H9 (cell line): Measurements from ENCODE around the gene ATXN7L3. TPM values are rescaled to one million over a fixed set of nuclear protein-coding genes. Genes with fewer than 3 reads are reported as not detected.

ENCODE experiments used
- DNase-seq: peaks from one replicate; pipeline ENCODE4 v3.0.0-alpha.2; 2017
- H2AFZ ChIP-seq: one replicate; pipeline ENCODE4 v1.6.1; 2013; ENCODE audit warnings: mild to moderate bottlenecking, low read length, control low read depth, moderate library complexity
- H2AK5ac ChIP-seq: 2 replicates; pipeline ENCODE4 v1.6.1; 2013; ENCODE audit warnings: low read length, control low read depth, mixed read lengths; ENCODE audit not compliant: insufficient read length
- H2BK120ac ChIP-seq: one replicate; pipeline ENCODE4 v1.6.1; 2013; ENCODE audit warnings: low read depth, mild to moderate bottlenecking, low read length, control low read depth, inconsistent platforms; ENCODE audit not compliant: poor library complexity, severe bottlenecking
- H2BK12ac ChIP-seq: 2 replicates; pipeline ENCODE4 v1.6.1; 2013; ENCODE audit warnings: low read length, control low read depth, mixed read lengths, low read depth; ENCODE audit not compliant: insufficient read length
- H2BK15ac ChIP-seq: 2 replicates; pipeline ENCODE4 v1.6.1; 2013; ENCODE audit warnings: low read depth, low read length, control low read depth
- H2BK20ac ChIP-seq: one replicate; pipeline ENCODE4 v1.6.1; 2013; ENCODE audit warnings: low read depth, mild to moderate bottlenecking, low read length, control low read depth, inconsistent platforms; ENCODE audit not compliant: poor library complexity, severe bottlenecking
- H2BK5ac ChIP-seq: 2 replicates; pipeline ENCODE4 v1.6.1; 2013; ENCODE audit warnings: low read length, control low read depth, mixed read lengths; ENCODE audit not compliant: insufficient read length
- H3K14ac ChIP-seq: 2 replicates; pipeline ENCODE4 v1.6.1; 2013; ENCODE audit warnings: low read length, control low read depth; ENCODE audit not compliant: insufficient read depth
- H3K18ac ChIP-seq: 2 replicates; pipeline ENCODE4 v1.6.1; 2013; ENCODE audit warnings: low read depth, mild to moderate bottlenecking, mixed read lengths, low read length, control low read depth; ENCODE audit not compliant: insufficient read length
- H3K23ac ChIP-seq: 2 replicates; pipeline ENCODE4 v1.6.1; 2013; ENCODE audit warnings: low read length, control low read depth, mixed read lengths, low read depth; ENCODE audit not compliant: insufficient read length
- H3K23me2 ChIP-seq: 2 replicates; pipeline ENCODE4 v1.6.1; 2013; ENCODE audit warnings: low read depth, mild to moderate bottlenecking, mixed read lengths, low read length, control low read depth; ENCODE audit not compliant: insufficient read length, poor library complexity, severe bottlenecking
- H3K27ac ChIP-seq: 2 replicates; pipeline ENCODE4 v1.5.1; 2013; ENCODE audit warnings: low read length, control low read depth, mixed read lengths, low read depth; ENCODE audit not compliant: insufficient read length
- H3K27me3 ChIP-seq: 2 replicates; pipeline ENCODE4 v1.6.1; 2013; ENCODE audit warnings: low read length, control low read depth, inconsistent platforms; ENCODE audit not compliant: insufficient read depth
- H3K4ac ChIP-seq: 2 replicates; pipeline ENCODE4 v1.6.1; 2013; ENCODE audit warnings: low read depth, mild to moderate bottlenecking, control low read depth, inconsistent platforms, low read length, moderate library complexity
- H3K4me1 ChIP-seq: 2 replicates; pipeline ENCODE4 v1.6.1; 2013; ENCODE audit warnings: low read length, control low read depth, inconsistent platforms; ENCODE audit not compliant: insufficient read depth
- H3K4me2 ChIP-seq: 2 replicates; pipeline ENCODE4 v1.6.1; 2013; ENCODE audit warnings: low read length, control low read depth, mixed read lengths; ENCODE audit not compliant: insufficient read length, insufficient read depth
- H3K56ac ChIP-seq: 2 replicates; pipeline ENCODE4 v1.6.1; 2013; ENCODE audit warnings: low read depth, mild to moderate bottlenecking, mixed read lengths, low read length, control low read depth; ENCODE audit not compliant: insufficient read length
- H3K79me1 ChIP-seq: 2 replicates; pipeline ENCODE4 v1.6.1; 2013; ENCODE audit warnings: low read depth, mild to moderate bottlenecking, moderate library complexity, low read length, control low read depth, inconsistent platforms; ENCODE audit not compliant: insufficient read depth, poor library complexity, severe bottlenecking
- H3K79me2 ChIP-seq: 2 replicates; pipeline ENCODE4 v1.6.1; 2013; ENCODE audit warnings: low read length, control low read depth, inconsistent platforms; ENCODE audit not compliant: insufficient read depth
- H3K9ac ChIP-seq: 2 replicates; pipeline ENCODE4 v1.6.1; 2013; ENCODE audit warnings: low read length, control low read depth, mixed read lengths; ENCODE audit not compliant: insufficient read length; ENCODE audit errors: extremely low read depth
- H3K9me3 ChIP-seq: one replicate; pipeline ENCODE4 v1.6.1; 2013; ENCODE audit warnings: low read depth, low read length, inconsistent platforms; ENCODE audit not compliant: control insufficient read depth
- H3T11ph ChIP-seq: one replicate; pipeline ENCODE4 v1.6.1; 2013; ENCODE audit warnings: mild to moderate bottlenecking, low read length, control low read depth, inconsistent platforms
- H4K20me1 ChIP-seq: one replicate; pipeline ENCODE4 v1.6.1; 2013; ENCODE audit not compliant: control insufficient read depth, insufficient read length, insufficient read depth
- H4K5ac ChIP-seq: 2 replicates; pipeline ENCODE4 v1.6.1; 2013; ENCODE audit warnings: low read depth, mild to moderate bottlenecking, mixed read lengths, low read length, control low read depth; ENCODE audit not compliant: insufficient read length
- H4K8ac ChIP-seq: replicated peaks from 2 replicates; pipeline ENCODE4 v1.6.1; 2013; ENCODE audit warnings: low read length, control low read depth, mixed read lengths, low read depth; ENCODE audit not compliant: insufficient read length
- H4K91ac ChIP-seq: 2 replicates; pipeline ENCODE4 v1.6.1; 2013; ENCODE audit warnings: low read depth, mild to moderate bottlenecking, moderate library complexity, mixed read lengths, low read length, control low read depth; ENCODE audit not compliant: insufficient read length
- H3K27ac Mint-ChIP-seq, 3 experiments: 2 replicates in 2 of 3; 3 replicates in 1 of 3; pipeline ENCODE4 v1.8.0; 2020 to 2021; ENCODE audit warnings: mixed read lengths in 3 of 3, mild to moderate bottlenecking in 1 of 3, moderate library complexity in 1 of 3
- H3K27me3 Mint-ChIP-seq: 2 replicates; pipeline ENCODE4 v1.8.0; 2021; ENCODE audit warnings: low read depth, mild to moderate bottlenecking, moderate library complexity, mixed read lengths
- H3K36me3 Mint-ChIP-seq, 3 experiments: 2 replicates in 2 of 3; 3 replicates in 1 of 3; pipeline ENCODE4 v1.8.0; 2020 to 2021; ENCODE audit warnings: low read depth in 3 of 3, mixed read lengths in 3 of 3; ENCODE audit not compliant: insufficient read depth in 1 of 3
- H3K4me1 Mint-ChIP-seq, 2 experiments: 2 replicates each; pipeline ENCODE4 v1.8.0; 2020; ENCODE audit warnings: mixed read lengths in 2 of 2
- H3K4me3 Mint-ChIP-seq, 2 experiments: 2 replicates in 1 of 2; 3 replicates in 1 of 2; pipeline ENCODE4 v1.8.0; 2020 to 2021; ENCODE audit warnings: mild to moderate bottlenecking in 2 of 2, mixed read lengths in 2 of 2, moderate library complexity in 1 of 2
- H3K9me3 Mint-ChIP-seq, 2 experiments: 2 replicates in 1 of 2; 3 replicates in 1 of 2; pipeline ENCODE4 v1.8.0; 2020; ENCODE audit warnings: mild to moderate bottlenecking in 2 of 2, mixed read lengths in 2 of 2, moderate library complexity in 1 of 2
- CTCF ChIP-seq: fragments of 200-600 bp; sonication (generic); conservative IDR thresholded peaks from 3 replicates; pipeline ENCODE4 v1.8.0; 2021; ENCODE audit warnings: antibody characterized with exemption, mild to moderate bottlenecking
- WGBS: extraction: QIAGEN DNeasy Blood & Tissue Kit; methylation state at CpG from one replicate; pipeline ENCODE4 v1.1.7; 2013; ENCODE audit warnings: missing lambda C conversion rate, low lambda C conversion rate, mixed read lengths; ENCODE audit not compliant: insufficient read length; ENCODE audit errors: extremely low coverage; 5-methylcytosine and 5-hydroxymethylcytosine counted together
- total RNA-seq: library from RNA; stranded (reverse); gene quantifications from 2 replicates; pipeline ENCODE4 v1.2.1, GENCODE V29; 2021

Gene ATXN7L3
- total RNA-seq, 1 experiment from 2014 or later: 125 TPM

GRCh38 chr17:44247440-44247841 is 47.8 kb upstream of the ATXN7L3 start:
- Histone ChIP-seq H2BK15ac (no peak overlapping the region), H2BK120ac (no peak overlapping the region), H3K4ac (no peak overlapping the region), H3K27me3 (no peaks in the 10 kb centered on the region), H2BK5ac (no peak overlapping the region), H4K8ac (no peak overlapping the region), H3K14ac (no peak overlapping the region), H4K20me1 (no peaks in the 10 kb centered on the region), H2AK5ac (no peak overlapping the region), H3K9ac (no peak overlapping the region), H2BK12ac (no peak overlapping the region), H3K4me1 (no peaks in the 10 kb centered on the region), H3K18ac (no peak overlapping the region), H4K5ac (no peak overlapping the region), H3K27ac (no peak overlapping the region), H3K9me3 (no peaks in the 10 kb centered on the region), H3T11ph (no peak overlapping the region), H3K23ac (no peak overlapping the region), H2BK20ac (no peak overlapping the region), H3K79me1 (no peaks in the 10 kb centered on the region), H3K23me2 (no peaks in the 10 kb centered on the region), H4K91ac (no peak overlapping the region), H2AFZ (no peak overlapping the region), H3K4me2 (no peak overlapping the region), H3K79me2 (no peaks in the 10 kb centered on the region), H3K56ac (no peak overlapping the region)
- DNase-seq: no peak
- Mint-ChIP-seq H3K36me3 (no peaks in the 10 kb centered on the region; a peak in 2 of 7 replicates), H3K27ac (no peak overlapping the region; a peak in 1 of 7 replicates), H3K9me3 (no peaks in the 10 kb centered on the region), H3K27me3 (peaks cover 2% of the 10 kb centered on the region), H3K4me1 (peaks cover 13 to 33% of the 10 kb centered on the region in 2 experiments), H3K4me3 (0 out of 5 replicates have a peak overlapping the region, but pooled peaks of 1 of the 2 experiments have one; percentile 29)
- WGBS: no CpG with 5 or more reads among the region's 7 CpGs
- no peak for TF ChIP-seq CTCF
